Heart left ventricle (tissue), 16 donors: Measurements from ENCODE around the gene OSGEP. TPM values are rescaled to one million over a fixed set of nuclear protein-coding genes. Genes with fewer than 3 reads are reported as not detected.
A peak's percentile ranks its signal among the peaks of the same experiment; 100 is the strongest.
"Not testable (repeated sequence)": the region's sequence is repeated elsewhere in the genome, so short reads cannot be mapped to it uniquely, and the experiment has no call there.

Experiments
- ATAC-seq, 4 donors: fragments of 200-7000 bp; cut with Tn5 transposase; one replicate each; pipeline ENCODE4 v1.9.1; 2020 to 2022; ENCODE audit warnings: moderate library complexity in 4 of 4, mild to moderate bottlenecking in 3 of 4, moderate number of reproducible peaks in 1 of 4
- DNase-seq, 5 donors: peaks; one replicate each; pipeline ENCODE4 v3.0.0-alpha.2; 2020
- H3K27ac ChIP-seq, 12 donors: fragments of 200-600 bp; sonication (generic) in 4 of 12; one replicate each; pipeline versions ENCODE4 v1.5.0 to v1.8.0; 2016 to 2022; ENCODE audit warnings: mild to moderate bottlenecking in 2 of 12
- H3K27me3 ChIP-seq, 9 donors: fragments of 200-600 bp; sonication (generic) in 2 of 9; one replicate each; pipeline versions ENCODE4 v1.5.1 to v1.8.0; 2016 to 2022; ENCODE audit warnings: mild to moderate bottlenecking in 3 of 9
- H3K36me3 ChIP-seq, 9 donors: fragments of 200-600 bp; sonication (generic) in 2 of 9; one replicate each; pipeline versions ENCODE4 v1.5.0 to v1.8.0; 2018 to 2022; ENCODE audit warnings: mild to moderate bottlenecking in 2 of 9
- H3K4me1 ChIP-seq, 12 donors: fragments of 200-600 bp; sonication (generic) in 4 of 12; one replicate each; pipeline versions ENCODE4 v1.5.0 to v1.8.0; 2016 to 2022; ENCODE audit warnings: mild to moderate bottlenecking in 3 of 12
- H3K4me3 ChIP-seq, 12 donors: fragments of 200-600 bp; sonication (generic) in 4 of 12; one replicate each; pipeline versions ENCODE4 v1.5.0 to v1.8.0; 2017 to 2022; ENCODE audit warnings: mild to moderate bottlenecking in 9 of 12, moderate library complexity in 4 of 12
- H3K9me3 ChIP-seq, 12 donors: fragments of 200-600 bp; sonication (generic) in 4 of 12; one replicate each; pipeline versions ENCODE4 v1.5.0 to v1.8.0; 2016 to 2022; ENCODE audit warnings: mild to moderate bottlenecking in 1 of 12
- CTCF ChIP-seq, 12 donors: fragments of 200-600 bp; sonication (generic) in 4 of 12; IDR thresholded peaks; one replicate each; pipeline versions ENCODE4 v1.5.0 to v1.8.0; 2018 to 2022; ENCODE audit warnings: antibody characterized with exemption in 12 of 12, mild to moderate bottlenecking in 5 of 12
- POLR2A ChIP-seq, 2 donors: fragments of 450-650 bp; IDR thresholded peaks; one replicate each; pipeline ENCODE4 v1.6.1; 2017; ENCODE audit warnings: antibody characterized with exemption in 2 of 2, mild to moderate bottlenecking in 2 of 2, moderate library complexity in 2 of 2
- WGBS, 4 donors: extraction: QIAGEN DNeasy Blood & Tissue Kit in 2 of 4; methylation state at CpG; one replicate each; pipeline versions ENCODE4 v1.1.5 to v1.1.7; 2013 to 2018; 5-methylcytosine and 5-hydroxymethylcytosine counted together
- intact Hi-C, 10 donors: fragments of 100-400 bp; cut with DNase I; formaldehyde crosslinking; loops; one replicate each; pipeline versions ENCODE4 v1.11.1 to v1.14.2; 2022
- polyA plus RNA-seq, 2 donors: library from polyadenylated mRNA; stranded (reverse); fragments of 200-250 nt; gene quantifications; one replicate each; pipeline ENCODE4 v1.2.3, GENCODE V29; 2013
- total RNA-seq, 9 donors: library from RNA; depleted of rRNA in 2 of 9; stranded (reverse); fragments of >200 nt in 2 of 9; fragmentation: NEBNext Ultra II Directional in 3 of 9; extraction: Animal tissue kit (Norgen Biotek cat#: 25700) in 3 of 9; gene quantifications; one replicate each; pipeline versions ENCODE4 v1.1.0 to v1.2.4, GENCODE V29; 2016 to 2023
- donor health status: ischemic (EF 13 %, LVEDD 7.1; RV severe dilation, severe dysfunction).
- donor health status: healthy with polysubstance abuse.
- donor health status: DM: no; HTN: yes; CAD: no.
- donor health status: DM: no; HTN: no; CAD: no.
- donor health status: ischemic (EF 25% LVEDD 6.9; RV normal size, moderate dysfunction).
- donor health status: ischemic (EF 25% LVEDD 5.7; RV mildly dilated, moderate dysfunction).
- donor health status: healthy.
- donor health status: DM: yes; HTN: yes; CAD: no.
- donor health status: ischemic (EF 35%, LVEDD 5.7; RV mildly dilated, moderate dysfunction).
- donor health status: nonischemic (EF 11% LVEDD 7.7; RV severe dilation, severe dysfunction).
- donor health status: DM: yes; HTN: yes; CAD: no.
- donor health status: PGD.
- donor health status: ischemic (EF 29% LVEDD 5.4; RV normal size, mild dysfunction).
- donor health status: nonischemic (EF 23%, LVEDD 6.1; RV moderate dilation, normal function).

The OSGEP gene
- total and polyA plus RNA-seq, 11 donors: 16.1 to 40.9 (median 21.6) TPM

DNA sequence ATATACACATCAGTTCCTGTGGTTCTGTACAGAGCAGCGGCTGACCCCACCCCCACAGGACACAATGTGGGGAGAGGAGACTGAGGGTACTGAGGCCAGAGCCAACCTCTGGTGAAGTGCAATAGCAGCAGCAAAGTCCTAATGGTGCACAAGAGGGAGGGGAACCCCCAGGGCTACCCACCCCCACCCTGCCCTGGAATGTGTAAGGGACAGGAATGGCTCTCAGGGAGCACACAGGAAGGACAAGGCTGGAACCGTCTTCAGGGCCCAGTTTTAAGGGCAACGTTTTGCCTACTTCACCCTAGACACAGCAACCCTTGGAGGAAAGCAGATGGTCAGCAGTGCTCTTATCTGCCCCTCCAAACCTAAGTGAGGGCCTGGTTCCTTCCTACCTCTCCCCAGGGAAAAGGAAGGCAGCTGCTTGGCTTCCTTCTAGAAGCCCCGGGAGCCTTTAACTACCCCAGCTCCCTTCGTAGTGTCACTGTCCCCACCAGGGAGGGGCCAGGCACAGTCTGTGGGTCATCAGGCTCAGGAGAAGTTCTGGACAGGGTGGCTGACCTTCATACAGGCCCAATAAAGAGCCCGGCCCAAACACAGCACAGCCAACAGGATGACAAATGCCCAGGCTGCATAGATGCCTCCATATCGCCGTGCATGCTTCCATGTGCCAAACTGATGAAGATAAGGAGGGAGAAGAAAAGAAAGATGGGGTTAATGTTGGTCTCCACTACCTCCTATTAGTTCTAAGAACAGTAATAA is 3.6 kb upstream of the OSGEP start:
- WGBS, 4 donors: 43 to 70% (median 54%) methylated on average over 6 to 8 of the region's 8 CpGs
- intact Hi-C loops: loop anchor here in 7 of 10 donors (5.0 to 10.0 kb wide), 9 partner anchors 46 to 227 kb away; partner anchors contain the start of genes PARP2 (in 5 of the 7), RNASE4 (in 2 of the 7), TEP1 (in 2 of the 7) and ANG (in 1 of the 7)
- Histone ChIP-seq H3K9me3 (no peaks in the 10 kb centered on the region), H3K36me3 (peaks cover 0 to 45% (median 39%) of the 10 kb centered on the region in 9 donors), H3K4me3 (no peak overlapping the region), H3K27ac (peak overlapping the region in 1 of 12 donors; percentile 95), H3K4me1 (peaks cover 0 to 70% (median 34%) of the 10 kb centered on the region in 12 donors), H3K27me3 (no peaks in the 10 kb centered on the region)
- DNase-seq: no peak
- ATAC-seq: no peak
- TF ChIP-seq POLR2A (IDR thresholded peaks at IDR 0.05) (no peak), CTCF (IDR thresholded peaks at IDR 0.05) (no peak)

GRCh38 chr14:20456971-20457370 is 2.4 kb upstream of the OSGEP start:
- Histone ChIP-seq H3K27me3 (no peaks in the 10 kb centered on the region), H3K4me1 (peaks cover 0 to 65% (median 38%) of the 10 kb centered on the region in 12 donors), H3K36me3 (peaks cover 0 to 54% (median 44%) of the 10 kb centered on the region in 9 donors), H3K4me3 (no peak overlapping the region), H3K9me3 (no peaks in the 10 kb centered on the region), H3K27ac (peak overlapping the region in 2 of 12 donors; percentile 7 to 95)
- no peak for ATAC-seq
- no peak for DNase-seq
- intact Hi-C loops: loop anchor here in 7 of 10 donors (5.0 to 10.0 kb wide), 9 partner anchors 45 to 228 kb away; partner anchors contain the start of genes PARP2 (in 5 of the 7), RNASE4 (in 2 of the 7), TEP1 (in 2 of the 7) and ANG (in 1 of the 7)
- TF ChIP-seq CTCF (IDR thresholded peaks at IDR 0.05) (no peak), POLR2A (IDR thresholded peaks at IDR 0.05) (no peak)
- WGBS, 4 donors: 77 to 82% (median 80%) methylated on average over 13 of the region's 13 CpGs

DNA sequence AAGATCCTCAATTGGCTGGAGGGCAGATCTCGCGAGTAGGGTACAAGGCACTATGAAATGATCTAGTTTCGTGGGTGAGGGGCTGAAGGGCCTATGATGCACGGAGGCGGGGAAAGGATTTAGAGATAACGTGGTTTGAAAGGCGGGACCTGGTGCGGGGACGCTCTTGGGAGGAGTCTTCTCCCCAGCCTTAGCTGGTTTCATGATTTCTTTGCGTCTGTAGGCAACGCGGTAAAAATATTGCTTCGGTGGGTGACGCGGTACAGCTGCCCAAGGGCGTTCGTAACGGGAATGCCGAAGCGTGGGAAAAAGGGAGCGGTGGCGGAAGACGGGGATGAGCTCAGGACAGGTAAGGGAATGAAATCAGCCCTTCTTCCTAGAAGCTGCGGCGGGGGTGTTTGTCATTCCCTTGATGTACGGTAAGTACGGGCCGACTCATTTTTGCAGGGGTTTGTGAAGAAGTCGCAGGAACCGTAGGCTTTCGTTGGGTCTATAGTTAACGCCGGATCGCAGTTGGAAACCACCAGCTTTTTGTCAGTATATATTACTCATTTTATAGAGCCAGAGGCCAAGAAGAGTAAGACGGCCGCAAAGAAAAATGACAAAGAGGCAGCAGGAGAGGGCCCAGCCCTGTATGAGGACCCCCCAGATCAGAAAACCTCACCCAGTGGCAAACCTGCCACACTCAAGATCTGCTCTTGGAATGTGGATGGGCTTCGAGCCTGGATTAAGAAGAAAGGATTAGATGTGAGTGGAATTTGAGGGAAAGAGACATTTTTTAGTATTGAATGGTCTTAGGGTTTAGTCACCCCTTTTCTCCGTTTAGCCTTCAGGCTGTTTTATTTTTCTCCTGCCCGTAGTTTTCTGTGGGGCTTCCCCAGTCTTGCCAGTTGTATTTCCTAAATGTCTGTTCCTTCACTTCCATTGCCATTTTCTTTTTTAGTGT is 1.0 kb upstream of the OSGEP start:
- ATAC-seq: peak; percentile 19 to 66 (median 61)
- peak overlapping the region; percentile 88 to 98 (median 93) for H3K27ac ChIP-seq
- H3K4me3 ChIP-seq: peak overlapping the region; percentile 71 to 92 (median 81)
- H3K27me3 ChIP-seq: no peaks in the 10 kb centered on the region
- H3K4me1 ChIP-seq: peaks cover 0 to 62% (median 35%) of the 10 kb centered on the region in 12 donors
- whole genome bisulfite sequencing, 4 donors: 1 to 2% (median 1%) methylated on average over 39 of the region's 39 CpGs
- DNase-seq: peak in 1 of 5 donors; percentile 58
- intact Hi-C loops: loop anchor here (1.0 to 10.0 kb wide), 13 partner anchors 42 to 229 kb away; partner anchors contain the start of genes PARP2 (in 6 of the 10), TEP1 (in 5 of the 10), RNASE4 (in 2 of the 10) and ANG (in 1 of the 10)
- TF ChIP-seq POLR2A (IDR thresholded peaks at IDR 0.05): no peak
- TF ChIP-seq CTCF (IDR thresholded peaks at IDR 0.05): no peak
- peaks cover 0 to 67% (median 58%) of the 10 kb centered on the region in 9 donors for H3K36me3 ChIP-seq
- no peaks in the 10 kb centered on the region for H3K9me3 ChIP-seq

DNA sequence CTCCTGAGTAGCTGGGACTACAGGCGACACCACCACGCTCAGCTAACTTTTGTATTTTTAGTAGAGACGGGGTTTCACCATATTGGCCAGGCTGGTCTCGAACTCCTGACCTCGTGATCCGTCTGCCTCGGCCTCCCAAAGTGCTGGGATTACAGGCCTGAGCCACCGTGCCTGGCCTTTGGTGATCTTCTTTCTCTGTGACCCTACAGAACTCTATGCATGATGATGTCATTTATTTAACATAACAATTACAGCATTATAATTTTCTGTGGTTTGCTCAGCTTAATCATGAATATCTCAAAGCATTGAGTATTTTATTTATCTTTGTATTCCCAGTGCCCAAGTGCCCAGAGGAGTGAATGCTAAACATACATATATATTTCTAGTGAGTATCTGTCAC is 1.8 kb downstream of the OSGEP start:
- DNase-seq, ATAC-seq, H3K27ac ChIP-seq, H3K27me3 ChIP-seq, H3K9me3 ChIP-seq, H3K4me3 ChIP-seq: not testable (repeated sequence)
- 93 to 95% (median 93%) methylated on average over 8 of the region's 8 CpGs for WGBS, 4 donors
- H3K36me3 ChIP-seq: peaks cover 0 to 73% (median 63%) of the 10 kb centered on the region in 9 donors
- intact Hi-C loops: loop anchor here in 7 of 10 donors (5.0 to 10.0 kb wide), 8 partner anchors 36 to 232 kb away; partner anchors contain the start of genes CCNB1IP1 (in 2 of the 7), PARP2 (in 2 of the 7), ANG (in 1 of the 7) and RNASE4 (in 1 of the 7)
- peaks cover 0 to 34% (median 21%) of the 10 kb centered on the region in 12 donors for H3K4me1 ChIP-seq
